ENCODE data around the gene TMEM132A. TPM values are rescaled to one million over a fixed set of nuclear protein-coding genes. Genes with fewer than 3 reads are reported as not detected.

The TMEM132A gene
- total and polyA plus RNA-seq, 2 of the 13 experiments (the other 11 are each of a cell fraction or from before 2014, with no cell fraction given) = 11.1 to 32.9 TPM

DNA sequence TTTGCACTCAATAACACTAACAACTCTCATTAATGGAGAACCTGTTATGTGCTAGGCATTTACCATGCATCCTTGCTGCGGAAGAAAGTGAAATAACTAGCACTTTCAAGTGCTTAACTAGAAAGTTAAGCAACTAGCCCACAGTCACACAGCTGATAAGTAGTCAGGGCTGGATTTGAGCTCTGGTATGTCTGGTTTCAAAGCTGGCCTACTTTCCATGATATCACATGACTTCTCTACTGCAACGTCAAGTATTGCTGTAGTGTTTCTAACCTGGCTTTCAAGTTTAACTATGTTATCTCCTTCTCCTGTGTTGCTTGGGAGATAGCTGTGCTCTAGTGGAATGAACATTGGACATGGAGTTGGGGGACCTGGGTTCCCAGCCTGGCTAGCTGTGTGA is 15.6 kb downstream of the TMEM132A start:
- intact Hi-C loops (cut with micrococcal nuclease; ENCODE audit: unreplicated experiment) = no loop called here
- WGBS (ENCODE audit: low lambda C conversion rate) = 42% methylated on average over 2 of the region's 2 CpGs
- Histone ChIP-seq H2AFZ (ENCODE audit: low read length) (no peak overlapping the region), H3K36me3 (replicated peaks in 1 of 2; ENCODE audit: control insufficient read depth in 1 of 2, insufficient read depth in 2 of 2, low read length in 2 of 2) (no peaks in the 10 kb centered on the region), H4K20me1 (ENCODE audit: insufficient read depth, low read length) (no peaks in the 10 kb centered on the region), H3K9ac (ENCODE audit: insufficient read depth, low read depth, low read length) (no peak overlapping the region), H3K79me2 (ENCODE audit: insufficient read depth, low read length) (no peaks in the 10 kb centered on the region), H3K9me3 (ENCODE audit: low read length) (no peaks in the 10 kb centered on the region), H3K27ac (ENCODE audit: extremely low read length, insufficient read depth, low read length) (no peak overlapping the region), H3K4me2 (ENCODE audit: low read depth, low read length) (no peak overlapping the region), H3K4me1 (ENCODE audit: insufficient read depth, low read length) (no peaks in the 10 kb centered on the region), H3K4me3 (replicated peaks in 1 of 3; ENCODE audit: insufficient read depth in 1 of 3, low read depth in 2 of 3, low read length in 3 of 3) (no peak overlapping the region), H3K27me3 (ENCODE audit: control insufficient read depth in 1 of 2, insufficient read depth in 2 of 2, low read length in 2 of 2) (peaks cover 0 to 2% of the 10 kb centered on the region in 2 experiments; a peak in 2 of 5 replicates)
- ATAC-seq (no peak), FAIRE-seq (no peak), DNase-seq (ENCODE audit: low spot score) (no peak)
- in situ Hi-C loops (cut with HindIII; ENCODE audit: extremely low pct_ligation_motif_present, low pct_unique_long_range_greater_than_20kb) = no loop called here
- BruUV-seq (replicated peaks) = no TSS peak
- TF ChIP-seq RAD51 (IDR thresholded peaks at IDR 0.05; ENCODE audit: borderline replicate concordance) = no peak
- TF ChIP-seq PHF20 (CRISPR knock-in tag; IDR thresholded peaks at IDR 0.05) = no peak
- no peak for TF ChIP-seq KLF6 (CRISPR knock-in tag; IDR thresholded peaks at IDR 0.05)
- TF ChIP-seq ZNF670 (CRISPR knock-in tag; IDR thresholded peaks at IDR 0.05; ENCODE audit: borderline replicate concordance) = no peak
- TF ChIP-seq U2AF1 (optimal IDR thresholded peaks at IDR 0.05; ENCODE audit: low read depth, low read length) = no peak
- no peak for TF ChIP-seq MYC (CRISPR knock-in tag; IDR thresholded peaks at IDR 0.05; ENCODE audit: borderline replicate concordance)
- TF ChIP-seq TERF1 (CRISPR knock-in tag; IDR thresholded peaks at IDR 0.05) = no peak
- TF ChIP-seq, protein P1, sequence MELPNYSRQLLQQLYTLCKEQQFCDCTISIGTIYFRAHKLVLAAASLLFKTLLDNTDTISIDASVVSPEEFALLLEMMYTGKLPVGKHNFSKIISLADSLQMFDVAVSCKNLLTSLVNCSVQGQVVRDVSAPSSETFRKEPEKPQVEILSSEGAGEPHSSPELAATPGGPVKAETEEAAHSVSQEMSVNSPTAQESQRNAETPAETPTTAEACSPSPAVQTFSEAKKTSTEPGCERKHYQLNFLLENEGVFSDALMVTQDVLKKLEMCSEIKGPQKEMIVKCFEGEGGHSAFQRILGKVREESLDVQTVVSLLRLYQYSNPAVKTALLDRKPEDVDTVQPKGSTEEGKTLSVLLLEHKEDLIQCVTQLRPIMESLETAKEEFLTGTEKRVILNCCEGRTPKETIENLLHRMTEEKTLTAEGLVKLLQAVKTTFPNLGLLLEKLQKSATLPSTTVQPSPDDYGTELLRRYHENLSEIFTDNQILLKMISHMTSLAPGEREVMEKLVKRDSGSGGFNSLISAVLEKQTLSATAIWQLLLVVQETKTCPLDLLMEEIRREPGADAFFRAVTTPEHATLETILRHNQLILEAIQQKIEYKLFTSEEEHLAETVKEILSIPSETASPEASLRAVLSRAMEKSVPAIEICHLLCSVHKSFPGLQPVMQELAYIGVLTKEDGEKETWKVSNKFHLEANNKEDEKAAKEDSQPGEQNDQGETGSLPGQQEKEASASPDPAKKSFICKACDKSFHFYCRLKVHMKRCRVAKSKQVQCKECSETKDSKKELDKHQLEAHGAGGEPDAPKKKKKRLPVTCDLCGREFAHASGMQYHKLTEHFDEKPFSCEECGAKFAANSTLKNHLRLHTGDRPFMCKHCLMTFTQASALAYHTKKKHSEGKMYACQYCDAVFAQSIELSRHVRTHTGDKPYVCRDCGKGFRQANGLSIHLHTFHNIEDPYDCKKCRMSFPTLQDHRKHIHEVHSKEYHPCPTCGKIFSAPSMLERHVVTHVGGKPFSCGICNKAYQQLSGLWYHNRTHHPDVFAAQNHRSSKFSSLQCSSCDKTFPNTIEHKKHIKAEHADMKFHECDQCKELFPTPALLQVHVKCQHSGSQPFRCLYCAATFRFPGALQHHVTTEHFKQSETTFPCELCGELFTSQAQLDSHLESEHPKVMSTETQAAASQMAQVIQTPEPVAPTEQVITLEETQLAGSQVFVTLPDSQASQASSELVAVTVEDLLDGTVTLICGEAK (IDR thresholded peaks at IDR 0.05) = no peak
- TF ChIP-seq, protein P1 (CRISPR knock-in tag; IDR thresholded peaks at IDR 0.05) = no peak
- no peak for TF ChIP-seq NFKBIZ (CRISPR knock-in tag; IDR thresholded peaks at IDR 0.05)
- TF ChIP-seq CHCHD3 (CRISPR knock-in tag; IDR thresholded peaks at IDR 0.05) = no peak
- TF ChIP-seq MXD4 (CRISPR knock-in tag; IDR thresholded peaks at IDR 0.05) = no peak
- no peak for TF ChIP-seq ZNF296 (CRISPR knock-in tag; conservative IDR thresholded peaks at IDR 0.05)
- TF ChIP-seq ZBTB7A (CRISPR knock-in tag; IDR thresholded peaks at IDR 0.05) = no peak
- no peak for TF ChIP-seq ZNF616 (CRISPR knock-in tag; IDR thresholded peaks at IDR 0.05; ENCODE audit: low read depth)
- TF ChIP-seq POLR2G (IDR thresholded peaks at IDR 0.05; ENCODE audit: low read depth, low read length) = no peak
- ChIA-PET CTCF (ENCODE audit: low intra/inter-chr PET ratio, low total read pairs) (no interaction called here), POLR2A (interaction anchor here (1.1 kb wide), 1 partner anchor 10 kb away, joined by 3 read pairs; no protein-coding TSS in a partner anchor)
